Ascending aorta (tissue), 2 donors: ENCODE data around the gene RPS5. TPM values are rescaled to one million over a fixed set of nuclear protein-coding genes. Genes with fewer than 3 reads are reported as not detected.

Experiments used
- DNase-seq, 2 donors: peaks; one replicate each; pipeline ENCODE4 v3.0.0-alpha.2; 2019; ENCODE audit warnings: low spot score in 2 of 2
- H3K27ac ChIP-seq, 2 donors: fragments of 200-600 bp; sonication (generic); one replicate each; pipeline ENCODE4 v1.5.1; 2016 to 2017; ENCODE audit warnings: mild to moderate bottlenecking in 1 of 2
- H3K27me3 ChIP-seq: fragments of 200-600 bp; sonication (generic); one replicate; pipeline ENCODE4 v1.5.1; 2017
- H3K36me3 ChIP-seq, 2 donors: fragments of 200-600 bp; sonication (generic); one replicate each; pipeline ENCODE4 v1.5.1; 2016
- H3K4me1 ChIP-seq, 2 donors: fragments of 200-600 bp; sonication (generic); one replicate each; pipeline ENCODE4 v1.5.1; 2016 to 2017; ENCODE audit warnings: mild to moderate bottlenecking in 1 of 2
- H3K4me3 ChIP-seq, 2 donors: fragments of 200-600 bp; sonication (generic); one replicate each; pipeline ENCODE4 v1.5.1; 2016 to 2017; ENCODE audit warnings: mild to moderate bottlenecking in 1 of 2
- H3K9me3 ChIP-seq, 2 donors: fragments of 200-600 bp; sonication (generic); one replicate each; pipeline ENCODE4 v1.5.1; 2016
- CTCF ChIP-seq, 3 experiments: fragments of 200-600 bp in 2 of 3; fragments of 450-650 bp in 1 of 3; sonication (generic) in 2 of 3; IDR thresholded peaks; one replicate each; pipeline ENCODE4 v1.5.1; 2016 to 2019; ENCODE audit warnings: antibody characterized with exemption in 3 of 3, mild to moderate bottlenecking in 1 of 3, moderate library complexity in 1 of 3
- intact Hi-C: fragments of 100-400 bp; cut with DNase I; formaldehyde crosslinking; loops from one replicate; pipeline ENCODE4 v1.15.1; 2023
- total RNA-seq: library from RNA; depleted of rRNA; stranded (reverse); fragments of >200 nt; gene quantifications from one replicate; pipeline ENCODE4 v1.1.0, GENCODE V29; 2016

Gene RPS5
- total RNA-seq, 1 donor from 2014 or later = 1,483 TPM

GRCh38 chr19:58349590-58349989 lies 37.5 kb upstream of the RPS5 start:
- intact Hi-C loops = no loop called here
- no peaks in the 10 kb centered on the region for H3K36me3 ChIP-seq
- peaks cover 0 to 2% of the 10 kb centered on the region in 2 donors for H3K4me1 ChIP-seq
- DNase-seq = no peak
- no peak overlapping the region for H3K27ac ChIP-seq
- no peak overlapping the region for H3K4me3 ChIP-seq
- H3K27me3 ChIP-seq = no peaks in the 10 kb centered on the region
- TF ChIP-seq CTCF (IDR thresholded peaks at IDR 0.05) = no peak
- H3K9me3 ChIP-seq = no peaks in the 10 kb centered on the region

GRCh38 chr19:58350001-58350861 lies 36.8 kb upstream of the RPS5 start:
- no peak for TF ChIP-seq CTCF (IDR thresholded peaks at IDR 0.05)
- Histone ChIP-seq H3K4me3 (no peak overlapping the region), H3K27me3 (no peaks in the 10 kb centered on the region), H3K36me3 (no peaks in the 10 kb centered on the region), H3K9me3 (no peaks in the 10 kb centered on the region), H3K27ac (no peak overlapping the region), H3K4me1 (peaks cover 0 to 2% of the 10 kb centered on the region in 2 donors)
- DNase-seq = no peak
- intact Hi-C loops = no loop called here

- Histone ChIP-seq H3K27ac (no peak overlapping the region), H3K4me3 (no peak overlapping the region), H3K27me3 (no peaks in the 10 kb centered on the region), H3K4me1 (peaks cover 0 to 3% of the 10 kb centered on the region in 2 donors), H3K36me3 (no peaks in the 10 kb centered on the region), H3K9me3 (no peaks in the 10 kb centered on the region)
- no peak for DNase-seq
- no peak for TF ChIP-seq CTCF (IDR thresholded peaks at IDR 0.05)
- intact Hi-C loops = no loop called here
Observed at GRCh38 chr19:58350871-58351557, 36.1 kb upstream of the RPS5 start.

- H3K4me3 ChIP-seq = no peak overlapping the region
- no peaks in the 10 kb centered on the region for H3K27me3 ChIP-seq
- H3K9me3 ChIP-seq = no peaks in the 10 kb centered on the region
- DNase-seq = no peak
- TF ChIP-seq CTCF (IDR thresholded peaks at IDR 0.05) = no peak
- intact Hi-C loops = no loop called here
- no peak overlapping the region for H3K27ac ChIP-seq
- no peaks in the 10 kb centered on the region for H3K36me3 ChIP-seq
- peaks cover 0 to 7% of the 10 kb centered on the region in 2 donors for H3K4me1 ChIP-seq
Observed at GRCh38 chr19:58351558-58351878, 35.6 kb upstream of the RPS5 start.

- no peaks in the 10 kb centered on the region for H3K9me3 ChIP-seq
- H3K4me1 ChIP-seq = peaks cover 0 to 7% of the 10 kb centered on the region in 2 donors
- TF ChIP-seq CTCF (IDR thresholded peaks at IDR 0.05) = no peak
- H3K27me3 ChIP-seq = no peaks in the 10 kb centered on the region
- no peaks in the 10 kb centered on the region for H3K36me3 ChIP-seq
- intact Hi-C loops = no loop called here
- H3K27ac ChIP-seq = no peak overlapping the region
- no peak overlapping the region for H3K4me3 ChIP-seq
- no peak for DNase-seq
Observed at GRCh38 chr19:58351990-58352755, 34.9 kb upstream of the RPS5 start.
